HCEC 1CT (cell line): ENCODE data around the gene IDH3A.

Source experiments
- DNase-seq: peaks from one replicate; pipeline ENCODE4 v3.0.0-alpha.2; 2017

Gene IDH3A

GRCh38 chr15:78204351-78205309 lies 55.5 kb downstream of the IDH3A start:
- no peak for DNase-seq

- DNase-seq = no peak
These were observed 56.2 kb downstream of the IDH3A start for GRCh38 chr15:78205337-78205736.

GRCh38 chr15:78205856-78206255 lies 56.7 kb downstream of the IDH3A start:
- no peak for DNase-seq

- DNase-seq = peak; percentile 8
These were observed 57.4 kb downstream of the IDH3A start for GRCh38 chr15:78206326-78207109.

GRCh38 chr15:78207110-78207458 lies 57.9 kb downstream of the IDH3A start:
- DNase-seq = no peak

DNA sequence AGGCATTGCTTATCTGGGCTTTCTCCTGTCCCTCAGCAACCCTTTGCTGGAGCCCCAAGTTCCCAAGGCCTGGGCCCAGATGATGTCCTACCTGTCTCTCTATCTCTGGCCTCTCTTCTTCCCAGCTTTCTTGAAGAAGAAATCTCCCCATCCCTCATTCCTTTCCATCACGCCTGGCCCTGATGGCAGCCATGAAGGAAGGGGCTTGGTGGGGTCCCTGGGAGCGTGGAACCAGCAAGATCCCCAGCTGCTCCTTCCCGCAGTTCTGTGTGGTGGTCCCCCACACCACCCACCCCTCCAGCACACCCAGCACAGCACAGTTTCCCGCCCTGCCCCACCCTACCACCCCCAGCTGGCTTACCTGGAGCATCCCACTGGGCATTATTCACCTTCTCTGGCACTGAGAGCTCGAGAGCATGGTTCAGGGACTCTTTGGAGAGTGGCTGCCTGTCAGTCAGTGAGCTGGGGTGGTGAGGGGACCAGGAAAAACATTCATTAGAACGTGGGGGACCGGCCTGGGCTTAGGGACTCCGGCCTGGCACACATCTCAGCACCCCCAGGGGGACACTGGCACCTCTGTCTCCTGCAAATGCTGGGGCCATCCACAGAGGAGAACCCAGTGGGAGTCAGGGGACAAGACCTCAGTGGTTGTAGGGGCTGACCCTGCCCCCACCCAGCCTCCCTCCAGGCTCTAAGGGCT lies 58.6 kb downstream of the IDH3A start:
- no peak for DNase-seq

DNA sequence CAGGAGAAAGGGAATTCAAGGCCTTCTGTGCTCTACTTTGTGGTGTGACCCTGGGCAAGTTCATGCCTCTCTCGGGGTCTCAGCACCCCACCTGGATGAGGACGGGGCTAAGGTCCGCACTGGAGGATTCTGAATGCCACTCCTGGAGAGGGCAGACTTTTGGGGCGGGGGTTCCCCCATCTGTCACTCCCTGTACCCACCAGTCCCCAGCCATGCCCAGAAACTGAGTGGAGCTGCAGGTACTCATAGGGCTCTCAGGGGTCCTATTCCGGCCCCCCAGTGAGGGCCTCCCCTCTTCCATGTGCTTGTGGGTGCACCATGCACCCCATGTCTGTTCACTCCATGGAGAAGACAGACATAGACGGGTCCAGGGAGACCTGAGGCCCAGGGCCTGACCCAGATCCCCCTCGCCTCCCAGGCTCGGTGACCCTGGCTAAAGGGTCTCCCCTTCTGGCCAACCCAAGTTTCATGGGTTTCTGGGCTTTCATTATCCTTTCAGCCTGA lies 59.2 kb downstream of the IDH3A start:
- DNase-seq = no peak

GRCh38 chr15:78208887-78209645 lies 59.9 kb downstream of the IDH3A start:
- no peak for DNase-seq

- no peak for DNase-seq
These were observed 60.6 kb downstream of the IDH3A start for GRCh38 chr15:78209646-78210348.

DNA sequence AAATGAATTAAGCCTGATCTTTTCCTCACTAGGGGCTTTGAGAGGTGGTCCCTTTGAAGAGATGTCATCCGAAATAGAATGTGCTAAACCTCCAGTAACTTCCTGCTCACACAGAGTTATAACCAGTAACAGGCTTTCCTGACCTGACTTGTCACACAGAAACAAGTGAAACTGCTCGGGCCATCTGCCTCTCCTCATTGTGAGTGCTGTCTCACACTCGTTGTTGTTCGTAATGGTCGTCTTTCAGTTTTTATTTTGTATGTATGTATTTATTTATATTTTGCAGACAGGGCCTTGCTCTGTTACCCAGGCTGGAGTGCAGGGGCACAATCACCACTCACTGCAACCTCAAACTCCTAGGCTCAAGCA lies 61.2 kb downstream of the IDH3A start:
- no peak for DNase-seq

DNA sequence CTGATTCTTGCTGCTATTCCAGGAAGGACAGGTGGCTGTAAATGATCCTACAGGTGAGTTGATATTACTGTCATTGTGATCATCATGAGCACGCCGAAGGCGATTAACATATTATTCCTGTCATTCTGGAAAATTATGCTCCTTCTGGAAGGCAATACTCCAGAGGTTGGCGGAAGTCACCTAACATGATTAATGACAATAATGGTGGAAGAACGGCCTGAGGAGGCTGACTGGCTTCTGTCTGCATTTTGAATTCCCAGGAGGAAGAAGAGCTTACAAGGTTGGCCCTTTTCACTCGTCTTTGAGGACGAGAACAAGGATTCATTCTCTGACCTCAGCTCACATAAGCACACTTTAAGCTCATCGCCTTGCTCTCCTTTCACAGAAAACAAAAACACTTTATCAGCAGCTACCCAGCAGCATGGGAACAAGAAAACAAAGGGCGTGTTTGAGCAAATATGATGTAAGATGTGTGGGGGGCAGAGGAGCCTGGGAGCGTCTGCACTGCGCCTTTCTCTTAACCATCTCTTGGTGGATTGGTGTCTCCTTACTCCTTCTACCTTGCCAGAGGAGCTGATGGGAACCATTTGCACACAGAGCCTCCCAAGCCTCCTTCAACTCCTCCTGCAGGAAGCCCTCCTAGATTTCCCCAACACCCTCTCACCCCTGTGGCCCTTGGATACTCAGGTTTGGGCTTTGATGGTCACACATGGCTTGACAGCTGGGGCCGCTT lies 62.2 kb downstream of the IDH3A start:
- DNase-seq = no peak

DNA sequence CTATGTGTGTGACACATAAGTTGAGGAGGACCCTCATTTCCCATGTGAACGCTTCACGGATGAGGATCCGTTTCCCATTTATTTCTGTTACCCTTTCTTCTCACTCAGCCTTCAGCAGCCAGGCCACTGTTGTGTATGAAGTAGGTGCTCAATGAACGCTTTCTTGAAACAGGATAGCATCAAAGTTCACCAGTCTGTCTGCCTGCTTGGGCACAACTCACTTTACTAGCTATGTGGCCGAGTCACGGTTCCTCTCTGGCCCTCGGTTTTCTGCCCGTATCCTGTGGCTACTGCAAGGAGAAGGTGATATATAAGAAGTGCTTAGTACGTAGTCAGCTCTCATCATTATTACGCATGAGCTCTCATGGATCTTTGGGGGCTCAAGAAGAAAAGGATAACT lies 62.8 kb downstream of the IDH3A start:
- DNase-seq = no peak

- DNase-seq = peak; percentile 57
These were observed 63.6 kb downstream of the IDH3A start for GRCh38 chr15:78212546-78213424.

GRCh38 chr15:78213425-78213750 lies 64.2 kb downstream of the IDH3A start:
- DNase-seq = no peak

- DNase-seq = no peak
These were observed 64.8 kb downstream of the IDH3A start for GRCh38 chr15:78213956-78214355.

DNA sequence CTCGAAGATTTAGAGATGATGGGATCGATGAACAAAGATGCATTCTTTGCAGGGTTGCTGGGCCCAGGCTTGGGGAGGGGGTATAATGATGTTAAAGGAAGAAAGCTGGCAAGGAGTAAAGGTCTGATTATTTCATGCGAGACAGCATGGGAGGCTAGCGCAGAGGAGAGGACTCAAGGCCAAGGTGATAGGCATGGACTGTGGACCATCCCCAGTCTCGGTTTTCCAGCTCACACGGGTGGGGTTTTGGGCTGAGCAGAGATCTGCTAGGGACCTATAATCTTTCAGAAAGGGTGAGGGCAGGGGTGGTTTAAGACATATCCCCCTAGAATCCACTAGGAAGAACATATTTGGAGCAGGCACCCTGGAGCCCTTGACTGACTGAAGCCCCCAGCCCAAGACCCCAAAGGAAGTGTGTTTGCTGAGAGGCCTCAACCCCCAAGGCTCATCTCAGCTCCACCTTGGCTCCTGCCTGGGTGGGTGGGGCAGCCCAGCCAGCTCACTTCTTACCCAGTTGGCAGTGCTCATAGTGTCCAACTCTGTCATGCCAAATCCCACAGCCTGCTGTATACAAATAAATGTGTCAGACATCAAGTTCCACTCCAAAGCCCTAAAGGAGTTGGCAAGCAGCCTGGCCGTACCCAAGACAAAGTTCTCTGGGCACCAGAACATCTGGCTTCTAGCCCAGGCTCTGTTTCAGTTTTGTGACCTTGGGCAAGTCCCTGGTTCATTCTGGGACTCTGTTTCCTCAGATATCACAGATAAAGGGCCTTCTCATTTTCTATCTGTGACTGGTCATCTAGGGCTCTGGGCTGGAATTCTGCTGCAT lies 67.3 kb downstream of the IDH3A start:
- DNase-seq = no peak

- DNase-seq = no peak
These were observed 71.6 kb downstream of the IDH3A start for GRCh38 chr15:78220713-78221112.
